Measurements from ENCODE around the gene C11orf58.

DNA sequence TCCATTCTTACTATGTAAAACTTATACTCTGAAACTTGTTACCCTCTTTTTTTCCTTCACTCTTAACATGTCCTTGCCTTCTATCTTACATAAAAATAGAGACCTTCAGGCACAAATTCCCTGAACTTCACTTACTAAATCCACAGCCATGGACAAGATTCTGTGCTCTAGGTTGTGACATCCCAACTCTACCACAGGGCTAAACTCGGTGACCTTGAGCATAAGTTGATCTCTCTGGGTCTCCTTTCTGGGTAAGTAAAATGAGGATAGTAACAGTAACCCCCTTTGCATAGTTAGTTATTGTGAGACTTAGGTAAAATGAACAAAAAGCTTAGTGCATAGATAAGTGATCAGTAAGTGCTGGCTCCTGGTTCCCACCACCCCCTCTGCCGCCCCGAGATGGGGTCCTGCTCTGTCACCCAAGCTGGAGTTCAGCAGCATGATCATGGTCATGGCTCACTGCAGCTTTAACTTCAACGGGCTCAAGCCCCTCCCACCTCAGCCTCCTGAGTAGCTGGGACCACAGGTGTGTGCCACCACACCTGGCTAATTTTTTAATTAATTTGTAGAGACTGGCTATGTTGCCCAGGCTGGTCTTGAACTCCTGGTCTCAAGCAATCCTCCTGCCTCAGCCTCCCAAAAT lies 20.1 kb downstream of the C11orf58 start:
- TF ChIP-seq POLR2A (IDR thresholded peaks at IDR 0.05; ENCODE audit: low read depth) (no peak), EP300 (IDR thresholded peaks at IDR 0.05) (no peak)
